NCI-H1417 (cell line): Measurements from ENCODE around the gene CACNB3.
A peak's percentile ranks its signal among the peaks of the same experiment; 100 is the strongest.
"Not testable (repeated sequence)": the region's sequence is repeated elsewhere in the genome, so short reads cannot be mapped to it uniquely, and the experiment has no call there.

ENCODE experiments used
- DNase-seq, 3 experiments: peaks; one replicate each; lab custom pipeline; 2025; lab: John Stamatoyannopoulos, UW

CACNB3 gene

GRCh38 chr12:48854932-48855331, 36.6 kb downstream of the CACNB3 start:
- DNase-seq, result not testable (repeated sequence)

- no peak for DNase-seq
Observed at GRCh38 chr12:48856379-48856778, 38.1 kb downstream of the CACNB3 start.

GRCh38 chr12:48857278-48857994, 39.1 kb downstream of the CACNB3 start:
- no peak for DNase-seq

- no peak for DNase-seq
Observed at GRCh38 chr12:48858043-48858442, 39.7 kb downstream of the CACNB3 start.

GRCh38 chr12:48859607-48860006, 41.3 kb downstream of the CACNB3 start:
- no peak for DNase-seq

GRCh38 chr12:48860236-48860635, 41.9 kb downstream of the CACNB3 start:
- not testable (repeated sequence) for DNase-seq

- no peak for DNase-seq
Observed at GRCh38 chr12:48861111-48861510, 42.8 kb downstream of the CACNB3 start.

GRCh38 chr12:48862760-48863159, 44.5 kb downstream of the CACNB3 start:
- no peak for DNase-seq

GRCh38 chr12:48863291-48863690, 45.0 kb downstream of the CACNB3 start:
- no peak for DNase-seq

- DNase-seq, result peak; percentile 92 to 97 (median 94)
Observed at GRCh38 chr12:48865281-48866051, 47.2 kb downstream of the CACNB3 start, which contains the start of gene RND1. TSS of gene RND1 (minus strand) at chr12:48865870. CDS start at chr12:48865767, 103 bp downstream.

GRCh38 chr12:48866052-48866711, 47.9 kb downstream of the CACNB3 start:
- DNase-seq, result no peak

- DNase-seq, result no peak
Observed at GRCh38 chr12:48868451-48868850, 50.2 kb downstream of the CACNB3 start.

- no peak for DNase-seq
Observed at GRCh38 chr12:48869191-48869590, 50.9 kb downstream of the CACNB3 start.

GRCh38 chr12:48873096-48873495, 54.8 kb downstream of the CACNB3 start:
- DNase-seq, result no peak

GRCh38 chr12:48873534-48873933, 55.2 kb downstream of the CACNB3 start:
- not testable (repeated sequence) for DNase-seq

GRCh38 chr12:48875944-48876515, 57.7 kb downstream of the CACNB3 start:
- no peak for DNase-seq
